ENCODE measurements around the gene ATG3.

Gene ATG3

GRCh38 chr3:112561734-112562529 is at the start of gene ATG3, which contains the start of gene SLC35A5 (continued):
- no peak for TF ChIP-seq PRDM2 (tag by site-specific recombination; IDR thresholded peaks at IDR 0.05; ENCODE audit: borderline replicate concordance)
- no peak for TF ChIP-seq ZNF354C (tag by site-specific recombination; IDR thresholded peaks at IDR 0.05; ENCODE audit: borderline replicate concordance, low read depth)
- no peak for TF ChIP-seq ZNF132 (tag by site-specific recombination; IDR thresholded peaks at IDR 0.05; ENCODE audit: borderline replicate concordance)
- no peak for TF ChIP-seq ZNF133 (tag by site-specific recombination; IDR thresholded peaks at IDR 0.05)
- TF ChIP-seq ZNF175 (tag by site-specific recombination; IDR thresholded peaks at IDR 0.05), result no peak
- peak; percentile 29 for TF ChIP-seq GLIS1 (tag by site-specific recombination; IDR thresholded peaks at IDR 0.05)
- no peak for TF ChIP-seq ZNF23 (tag by site-specific recombination; IDR thresholded peaks at IDR 0.05; ENCODE audit: borderline replicate concordance)
- no peak for TF ChIP-seq ZNF544 (tag by site-specific recombination; IDR thresholded peaks at IDR 0.05)
- TF ChIP-seq ZNF280C (tag by site-specific recombination; IDR thresholded peaks at IDR 0.05), result no peak
- TF ChIP-seq ZNF610 (tag by site-specific recombination; IDR thresholded peaks at IDR 0.05; ENCODE audit: borderline replicate concordance), result no peak
- TF ChIP-seq ZNF561 (tag by site-specific recombination; IDR thresholded peaks at IDR 0.05; ENCODE audit: borderline replicate concordance), result peak; percentile 52; the same call in 1 of the 2 replicates
- TF ChIP-seq ZNF621 (tag by site-specific recombination; IDR thresholded peaks at IDR 0.05), result no peak
- TF ChIP-seq REST (tag by site-specific recombination; IDR thresholded peaks at IDR 0.05), result peak; percentile 29; the same call in 1 of the 2 replicates
- TF ChIP-seq ATF2 (tag by site-specific recombination; IDR thresholded peaks at IDR 0.05; ENCODE audit: low read depth), result no peak
- TF ChIP-seq MEIS1 (CRISPR knock-in tag; IDR thresholded peaks at IDR 0.05; ENCODE audit: borderline replicate concordance), result no peak
- TF ChIP-seq ZNF692 (tag by site-specific recombination; IDR thresholded peaks at IDR 0.05), result peak; percentile 75
- no peak for TF ChIP-seq ZNF391 (tag by site-specific recombination; IDR thresholded peaks at IDR 0.05; ENCODE audit: borderline replicate concordance, low read depth)
- no peak for TF ChIP-seq FEZF1 (tag by site-specific recombination; IDR thresholded peaks at IDR 0.05)
- TF ChIP-seq ZNF211 (tag by site-specific recombination; IDR thresholded peaks at IDR 0.05; ENCODE audit: low read depth), result no peak
- no peak for TF ChIP-seq ZNF654 (tag by site-specific recombination; IDR thresholded peaks at IDR 0.05; ENCODE audit: low read depth)
- TF ChIP-seq BCL11A (tag by site-specific recombination; IDR thresholded peaks at IDR 0.05; ENCODE audit: low read depth), result no peak
- TF ChIP-seq ZNF792 (tag by site-specific recombination; IDR thresholded peaks at IDR 0.05), result no peak
- peak; percentile 92 for TF ChIP-seq ZBTB26 (tag by site-specific recombination; optimal IDR thresholded peaks at IDR 0.05)
